MM.1S (cell line): ENCODE data around the gene C8G.

ENCODE experiments used
- DNase-seq: peaks from one replicate; pipeline ENCODE4 v3.0.0-alpha.2; 2015
- H2AFZ ChIP-seq: fragments of 300-600 bp; sonication (generic); 2 replicates; pipeline ENCODE4 v1.6.0; 2016; ENCODE audit warnings: antibody characterized with exemption, low read length
- H3F3A ChIP-seq: fragments of 300-600 bp; sonication (generic); 2 replicates; pipeline ENCODE4 v1.6.1; 2016; ENCODE audit warnings: mild to moderate bottlenecking, antibody characterized with exemption, low read length, moderate library complexity, mixed read lengths; ENCODE audit not compliant: insufficient read depth
- H3K27ac ChIP-seq: fragments of 300-600 bp; sonication (generic); 2 replicates; pipeline ENCODE4 v1.5.1; 2016; ENCODE audit warnings: mild to moderate bottlenecking, low read length
- H3K27me3 ChIP-seq: fragments of 300-600 bp; sonication (generic); replicated peaks from 2 replicates; pipeline ENCODE4 v1.6.0; 2016; ENCODE audit warnings: low read length; ENCODE audit not compliant: insufficient read depth
- H3K36me3 ChIP-seq: fragments of 300-600 bp; sonication (generic); replicated peaks from 2 replicates; pipeline ENCODE4 v1.6.1; 2016; ENCODE audit warnings: mild to moderate bottlenecking, low read length, mixed read lengths; ENCODE audit not compliant: insufficient read depth
- H3K4me1 ChIP-seq: fragments of 300-600 bp; sonication (generic); 2 replicates; pipeline ENCODE4 v1.6.1; 2016; ENCODE audit warnings: low read length, mixed read lengths
- H3K4me2 ChIP-seq: fragments of 300-600 bp; sonication (generic); 2 replicates; pipeline ENCODE4 v1.6.0; 2016; ENCODE audit warnings: low read depth, low read length
- H3K4me3 ChIP-seq: fragments of 300-600 bp; sonication (generic); 2 replicates; pipeline ENCODE4 v1.5.1; 2016; ENCODE audit warnings: low read length, mixed read lengths
- H3K79me2 ChIP-seq: fragments of 300-600 bp; sonication (generic); 2 replicates; pipeline ENCODE4 v1.6.1; 2016; ENCODE audit warnings: mixed run types, low read length, mixed read lengths
- H3K9ac ChIP-seq: fragments of 300-600 bp; sonication (generic); 2 replicates; pipeline ENCODE4 v1.6.1; 2016; ENCODE audit warnings: low read length, mixed read lengths
- H3K9me2 ChIP-seq: fragments of 300-600 bp; sonication (generic); replicated peaks from 2 replicates; pipeline ENCODE4 v1.6.1; 2016; ENCODE audit warnings: mild to moderate bottlenecking, low read length, mixed read lengths; ENCODE audit not compliant: insufficient read depth
- H3K9me3 ChIP-seq: fragments of 300-600 bp; sonication (generic); replicated peaks from 2 replicates; pipeline ENCODE4 v1.6.1; 2016; ENCODE audit warnings: mild to moderate bottlenecking, low read length, mixed read lengths; ENCODE audit not compliant: insufficient read depth
- H4K20me1 ChIP-seq: fragments of 300-600 bp; sonication (generic); 2 replicates; pipeline ENCODE4 v1.6.1; 2016; ENCODE audit warnings: mild to moderate bottlenecking, low read length, moderate library complexity, mixed read lengths; ENCODE audit not compliant: insufficient read depth
- CTCF ChIP-seq: fragments of 300-600 bp; sonication (generic); IDR thresholded peaks from 2 replicates; pipeline ENCODE4 v1.5.1; 2016; ENCODE audit warnings: antibody characterized with exemption, low read length, mixed read lengths
- EZH2 ChIP-seq: fragments of 300-600 bp; sonication (generic); optimal IDR thresholded peaks from 2 replicates; pipeline ENCODE3; 2017; ENCODE audit warnings: low read depth, mild to moderate bottlenecking, antibody characterized with exemption, low read length, mixed read lengths
- EZH2phosphoT487 ChIP-seq: fragments of 300-600 bp; sonication (generic); IDR thresholded peaks from 2 replicates; pipeline ENCODE4 v1.6.1; 2018; ENCODE audit warnings: antibody characterized with exemption, low read length

Gene C8G

DNA sequence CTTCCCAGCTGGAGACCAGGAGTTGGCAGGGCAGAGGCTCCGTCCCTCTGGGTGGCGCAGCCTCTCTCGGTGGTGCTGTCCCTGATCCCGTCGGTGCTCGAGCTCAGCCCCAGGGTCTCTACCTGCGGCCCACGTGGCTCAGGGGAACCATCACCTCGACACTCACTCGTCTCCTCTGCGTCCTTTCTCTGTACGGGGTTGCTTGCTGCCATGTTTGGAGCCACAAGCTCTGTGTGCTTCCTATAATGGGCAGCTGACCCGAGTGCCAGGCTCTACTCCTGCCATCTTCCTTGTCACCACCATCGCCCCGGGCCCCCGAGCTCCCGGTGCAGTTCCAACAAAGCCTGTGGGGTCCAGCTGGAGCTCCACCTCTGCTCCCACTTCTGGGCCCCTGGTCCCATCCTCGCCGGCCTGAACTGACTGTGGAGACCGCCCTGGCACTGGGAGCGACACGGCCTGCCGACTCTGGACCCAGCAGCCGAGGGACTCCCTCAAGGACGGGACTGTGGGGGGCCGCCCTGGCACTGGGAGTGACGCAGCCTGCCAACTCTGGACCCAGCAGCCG is 5.5 kb upstream of the C8G start:
- Histone ChIP-seq H3K9me2 (no peaks in the 10 kb centered on the region), H3K27me3 (no peaks in the 10 kb centered on the region), H3K36me3 (peaks cover 17% of the 10 kb centered on the region), H3K79me2 (peaks cover 29% of the 10 kb centered on the region), H3K4me1 (no peaks in the 10 kb centered on the region), H3K27ac (no peak overlapping the region), H4K20me1 (0 out of 2 replicates have a peak, but pooled peaks cover 3% of the 10 kb centered on the region), H3K9ac (no peak overlapping the region), H3K4me3 (no peak overlapping the region), H2AFZ (no peak overlapping the region), H3K4me2 (no peak overlapping the region), H3F3A (0 out of 2 replicates have a peak, but pooled peaks cover 4% of the 10 kb centered on the region), H3K9me3 (no peaks in the 10 kb centered on the region)
- DNase-seq, result no peak
- TF ChIP-seq CTCF (no peak), EZH2phosphoT487 (no peak), EZH2 (no peak)

GRCh38 chr9:136939996-136940525 is 5.0 kb upstream of the C8G start:
- H4K20me1 ChIP-seq, result 0 out of 2 replicates have a peak, but pooled peaks cover 3% of the 10 kb centered on the region
- peaks cover 17% of the 10 kb centered on the region for H3K36me3 ChIP-seq
- TF ChIP-seq CTCF (no peak), EZH2 (no peak), EZH2phosphoT487 (no peak)

DNA sequence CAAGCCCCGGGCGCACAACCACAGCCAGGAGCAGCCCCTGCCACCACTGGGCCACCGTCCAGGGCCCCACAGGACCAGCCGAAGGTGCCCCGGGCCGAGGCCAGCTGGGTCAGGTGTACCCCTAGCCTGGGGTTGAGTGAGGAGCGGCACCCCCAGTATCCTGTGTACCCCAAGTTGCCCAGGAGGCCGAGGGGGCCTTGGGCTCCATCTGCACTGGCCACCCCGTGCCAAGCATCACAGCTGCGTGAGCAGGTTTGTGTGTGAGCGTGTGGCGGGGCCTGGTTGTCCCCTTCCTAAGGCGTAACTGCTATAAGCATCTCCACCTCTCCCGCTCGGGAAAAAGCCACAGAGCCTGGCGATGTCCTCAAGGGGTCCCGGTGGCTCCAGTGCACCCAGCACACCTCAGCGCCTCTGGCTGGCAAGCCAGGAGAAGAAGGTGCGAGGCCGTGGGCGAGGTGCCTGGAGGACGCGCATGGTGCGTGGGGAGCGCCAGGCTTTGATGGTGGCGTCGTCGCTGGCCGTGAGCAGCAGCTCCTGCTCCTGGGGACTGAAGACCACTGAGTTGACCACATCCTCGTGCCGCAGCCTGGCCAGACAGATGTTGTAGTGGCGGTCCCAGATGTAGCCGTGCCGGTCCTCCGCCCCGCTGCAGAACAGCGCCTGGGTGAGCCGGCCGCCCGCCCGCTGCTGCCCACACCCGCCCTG is 4.4 kb upstream of the C8G start:
- H3F3A ChIP-seq, result 0 out of 2 replicates have a peak, but pooled peaks cover 4% of the 10 kb centered on the region
- peaks cover 17% of the 10 kb centered on the region for H3K36me3 ChIP-seq
- H3K4me1 ChIP-seq, result peaks cover 3% of the 10 kb centered on the region; the same call in 1 of the 2 replicates
- no peak overlapping the region for H3K27ac ChIP-seq
- 0 out of 2 replicates have a peak, but pooled peaks cover 2% of the 10 kb centered on the region for H4K20me1 ChIP-seq
- H3K9me3 ChIP-seq, result no peaks in the 10 kb centered on the region
- H3K4me2 ChIP-seq, result no peak overlapping the region
- peaks cover 29% of the 10 kb centered on the region for H3K79me2 ChIP-seq
- H3K27me3 ChIP-seq, result no peaks in the 10 kb centered on the region
- TF ChIP-seq EZH2 (no peak), EZH2phosphoT487 (no peak), CTCF (no peak)
- H3K9ac ChIP-seq, result no peak overlapping the region
- DNase-seq, result no peak
- no peaks in the 10 kb centered on the region for H3K9me2 ChIP-seq
- no peak overlapping the region for H2AFZ ChIP-seq
- no peak overlapping the region for H3K4me3 ChIP-seq

More at GRCh38 chr9:136939996-136940525, 5.0 kb upstream of the C8G start:
- no peaks in the 10 kb centered on the region for H3K9me2 ChIP-seq
- DNase-seq, result no peak
- no peak overlapping the region for H3K4me3 ChIP-seq
- peaks cover 3% of the 10 kb centered on the region; the same call in 1 of the 2 replicates for H3K4me1 ChIP-seq
- H3F3A ChIP-seq, result 0 out of 2 replicates have a peak, but pooled peaks cover 4% of the 10 kb centered on the region
- H3K9me3 ChIP-seq, result no peaks in the 10 kb centered on the region
- H3K27me3 ChIP-seq, result no peaks in the 10 kb centered on the region
- peaks cover 29% of the 10 kb centered on the region for H3K79me2 ChIP-seq
- no peak overlapping the region for H3K27ac ChIP-seq
- H2AFZ ChIP-seq, result no peak overlapping the region
- H3K4me2 ChIP-seq, result no peak overlapping the region
- H3K9ac ChIP-seq, result no peak overlapping the region
